Stomach (tissue), 9 donors: ENCODE measurements around the gene SCARB1. TPM values are rescaled to one million over a fixed set of nuclear protein-coding genes. Genes with fewer than 3 reads are reported as not detected.

Experiments
- DNase-seq, 2 donors: peaks; one replicate each; pipeline versions ENCODE4 v3.0.0 to v3.0.0-alpha.2; 2013 to 2019
- H3K27ac ChIP-seq, 5 donors: fragments of 200-600 bp in 4 of 5; sonication (generic) in 4 of 5; one replicate each; pipeline ENCODE4 v1.5.1; 2013 to 2019; ENCODE audit warnings: mild to moderate bottlenecking in 1 of 5, moderate library complexity in 1 of 5
- H3K27me3 ChIP-seq, 3 donors: fragments of 200-600 bp; sonication (generic); one replicate each; pipeline ENCODE4 v1.5.1; 2017 to 2019; ENCODE audit warnings: mixed run types in 1 of 3
- H3K36me3 ChIP-seq, 4 donors: fragments of 200-600 bp; sonication (generic); 1 replicate in 3 of 4; 2 replicates in 1 of 4; pipeline ENCODE4 v1.5.1; 2016 to 2019
- H3K4me1 ChIP-seq, 4 donors: fragments of 200-600 bp; sonication (generic); one replicate each; pipeline ENCODE4 v1.5.1; 2016 to 2019
- H3K4me3 ChIP-seq, 4 donors: fragments of 200-600 bp; sonication (generic) in 3 of 4; one replicate each; pipeline ENCODE4 v1.5.1; 2016 to 2019; ENCODE audit warnings: mild to moderate bottlenecking in 1 of 4
- H3K9me3 ChIP-seq, 4 donors: fragments of 200-600 bp; sonication (generic); one replicate each; pipeline ENCODE4 v1.5.1; 2016 to 2019
- EP300 ChIP-seq: sonication (generic); formaldehyde crosslinking; IDR thresholded peaks from one replicate; pipeline ENCODE4 v1.6.1; 2017; ENCODE audit warnings: antibody characterized with exemption
- POLR2A ChIP-seq, 4 donors: fragments of 450-650 bp; IDR thresholded peaks; one replicate each; pipeline ENCODE4 v1.6.1; 2016; ENCODE audit warnings: antibody characterized with exemption in 4 of 4, control low read depth in 2 of 4, mild to moderate bottlenecking in 1 of 4, moderate library complexity in 1 of 4
- POLR2AphosphoS5 ChIP-seq, 3 donors: sonication (generic); formaldehyde crosslinking; IDR thresholded peaks; one replicate each; pipeline ENCODE4 v1.6.1; 2016; ENCODE audit warnings: antibody characterized with exemption in 3 of 3
- WGBS, 5 donors: extraction: QIAGEN DNeasy Blood & Tissue Kit in 3 of 5; methylation state at CpG; one replicate each; pipeline versions ENCODE4 v1.1.5 to v1.1.7; 2013 to 2018; 5-methylcytosine and 5-hydroxymethylcytosine counted together
- intact Hi-C: fragments of 100-400 bp; cut with DNase I; formaldehyde crosslinking; loops from one replicate; pipeline ENCODE4 v1.15.1; 2023; ENCODE audit warnings: low total_unique reads
- polyA plus RNA-seq, 3 donors: library from polyadenylated mRNA; stranded (reverse); fragments of 200-250 nt; gene quantifications; one replicate each; pipeline ENCODE4 v1.2.3, GENCODE V29; 2013
- total RNA-seq, 5 donors: library from RNA; depleted of rRNA; stranded (reverse); fragments of >200 nt; gene quantifications; one replicate each; pipeline versions ENCODE4 v1.1.0 to v1.2.3, GENCODE V29; 2014 to 2016
- TF ChIP-seq, protein P1 (sequence below), 7 experiments: fragments of 450-650 bp in 4 of 7; fragments of 200-600 bp in 3 of 7; sonication (generic) in 3 of 7; IDR thresholded peaks; one replicate each; pipeline ENCODE4 v1.5.1; 2016 to 2019; ENCODE audit warnings: antibody characterized with exemption in 7 of 7, control low read depth in 2 of 7, mild to moderate bottlenecking in 1 of 7
- donor health status: healthy with polysubstance abuse.
- donor health status: Bipolar disorder and iron deficiency.
- donor health status: healthy.

The SCARB1 gene
- total and polyA plus RNA-seq, 8 donors = 2.9 to 63.7 (median 8.8) TPM

DNA sequence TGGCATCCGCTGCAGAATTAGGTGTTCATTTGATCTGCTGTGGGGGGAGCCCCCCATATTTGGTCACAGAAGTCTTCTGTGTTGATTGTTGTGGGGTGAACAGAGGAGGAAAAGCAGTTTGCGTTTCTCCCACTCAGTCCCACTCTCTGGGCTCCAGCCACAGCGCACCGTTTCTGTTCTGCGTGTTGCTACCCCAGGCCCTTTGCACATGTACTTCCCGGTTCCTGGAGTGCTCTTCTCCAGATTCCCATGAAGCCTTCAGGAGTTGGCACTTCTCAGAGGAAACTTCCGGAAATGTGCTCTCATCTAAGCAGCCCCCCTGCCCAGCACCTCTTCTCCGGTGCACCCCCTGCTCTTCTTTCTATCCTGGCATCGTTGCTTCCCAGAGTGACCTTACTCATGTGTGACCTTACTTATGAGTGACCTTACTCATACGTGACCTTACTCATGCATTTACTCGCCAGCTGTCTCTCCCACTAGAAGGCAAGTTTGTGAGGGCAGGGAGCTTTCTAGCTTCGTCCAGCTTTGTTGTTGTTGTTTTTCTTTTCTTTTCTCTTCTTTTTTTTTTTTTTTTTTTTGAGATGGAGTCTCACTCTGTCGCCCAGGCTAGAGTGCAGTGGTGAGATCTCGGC lies 93.7 kb downstream of the SCARB1 start:
- no peak overlapping the region for H3K27ac ChIP-seq
- 83 to 91% (median 86%) methylated on average over 14 of the region's 14 CpGs for WGBS, 5 donors
- no peak for DNase-seq
- H3K4me1 ChIP-seq = peaks cover 17 to 55% (median 35%) of the 10 kb centered on the region in 4 donors
- H3K4me3 ChIP-seq = no peak overlapping the region
- H3K36me3 ChIP-seq = no peaks in the 10 kb centered on the region
- peaks cover 0 to 6% (median 0%) of the 10 kb centered on the region in 3 donors for H3K27me3 ChIP-seq
- intact Hi-C loops = loop anchor here (5.0 to 10.0 kb wide), 3 partner anchors 105 to 733 kb away; no protein-coding TSS in a partner anchor
- peaks cover 0 to 5% (median under 1%) of the 10 kb centered on the region in 4 donors for H3K9me3 ChIP-seq
- TF ChIP-seq EP300 (no peak), POLR2A (IDR thresholded peaks at IDR 0.05) (no peak), POLR2AphosphoS5 (IDR thresholded peaks at IDR 0.05) (no peak)
- TF ChIP-seq, protein P1, sequence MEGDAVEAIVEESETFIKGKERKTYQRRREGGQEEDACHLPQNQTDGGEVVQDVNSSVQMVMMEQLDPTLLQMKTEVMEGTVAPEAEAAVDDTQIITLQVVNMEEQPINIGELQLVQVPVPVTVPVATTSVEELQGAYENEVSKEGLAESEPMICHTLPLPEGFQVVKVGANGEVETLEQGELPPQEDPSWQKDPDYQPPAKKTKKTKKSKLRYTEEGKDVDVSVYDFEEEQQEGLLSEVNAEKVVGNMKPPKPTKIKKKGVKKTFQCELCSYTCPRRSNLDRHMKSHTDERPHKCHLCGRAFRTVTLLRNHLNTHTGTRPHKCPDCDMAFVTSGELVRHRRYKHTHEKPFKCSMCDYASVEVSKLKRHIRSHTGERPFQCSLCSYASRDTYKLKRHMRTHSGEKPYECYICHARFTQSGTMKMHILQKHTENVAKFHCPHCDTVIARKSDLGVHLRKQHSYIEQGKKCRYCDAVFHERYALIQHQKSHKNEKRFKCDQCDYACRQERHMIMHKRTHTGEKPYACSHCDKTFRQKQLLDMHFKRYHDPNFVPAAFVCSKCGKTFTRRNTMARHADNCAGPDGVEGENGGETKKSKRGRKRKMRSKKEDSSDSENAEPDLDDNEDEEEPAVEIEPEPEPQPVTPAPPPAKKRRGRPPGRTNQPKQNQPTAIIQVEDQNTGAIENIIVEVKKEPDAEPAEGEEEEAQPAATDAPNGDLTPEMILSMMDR (IDR thresholded peaks at IDR 0.05) = no peak

DNA sequence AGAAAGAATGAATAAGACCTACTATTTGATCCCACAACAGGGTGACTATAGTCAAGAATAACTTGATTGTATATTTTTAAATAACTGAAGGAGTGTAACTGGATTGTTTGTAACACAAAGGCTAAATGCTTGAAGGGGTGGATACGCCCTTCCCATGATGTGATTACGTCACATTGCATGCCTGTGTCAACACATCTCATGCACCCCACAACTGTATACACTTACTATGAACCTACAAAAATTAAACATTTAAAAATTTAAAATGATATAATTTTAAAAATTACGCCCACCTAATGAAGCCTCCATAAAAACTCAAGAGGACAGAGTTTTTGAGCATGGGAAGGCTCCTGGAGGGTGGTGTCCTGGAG lies 94.5 kb downstream of the SCARB1 start:
- intact Hi-C loops = loop anchor here (10.0 kb wide), 1 partner anchor 104 kb away; no protein-coding TSS in a partner anchor
- H3K9me3 ChIP-seq = peaks cover 0 to 14% (median 4%) of the 10 kb centered on the region in 4 donors
- TF ChIP-seq POLR2A (IDR thresholded peaks at IDR 0.05) (no peak), POLR2AphosphoS5 (IDR thresholded peaks at IDR 0.05) (no peak), EP300 (no peak)
- TF ChIP-seq, protein P1 (IDR thresholded peaks at IDR 0.05) = no peak
- no peak overlapping the region for H3K4me3 ChIP-seq
- H3K27ac ChIP-seq = no peak overlapping the region
- 70 to 79% (median 75%) methylated on average over 3 of the region's 3 CpGs for WGBS, 5 donors
- H3K4me1 ChIP-seq = peaks cover 17 to 48% (median 33%) of the 10 kb centered on the region in 4 donors
- H3K27me3 ChIP-seq = peaks cover 0 to 6% (median 0%) of the 10 kb centered on the region in 3 donors
- no peaks in the 10 kb centered on the region for H3K36me3 ChIP-seq
- peak in 1 of 2 donors; percentile 51 for DNase-seq

DNA sequence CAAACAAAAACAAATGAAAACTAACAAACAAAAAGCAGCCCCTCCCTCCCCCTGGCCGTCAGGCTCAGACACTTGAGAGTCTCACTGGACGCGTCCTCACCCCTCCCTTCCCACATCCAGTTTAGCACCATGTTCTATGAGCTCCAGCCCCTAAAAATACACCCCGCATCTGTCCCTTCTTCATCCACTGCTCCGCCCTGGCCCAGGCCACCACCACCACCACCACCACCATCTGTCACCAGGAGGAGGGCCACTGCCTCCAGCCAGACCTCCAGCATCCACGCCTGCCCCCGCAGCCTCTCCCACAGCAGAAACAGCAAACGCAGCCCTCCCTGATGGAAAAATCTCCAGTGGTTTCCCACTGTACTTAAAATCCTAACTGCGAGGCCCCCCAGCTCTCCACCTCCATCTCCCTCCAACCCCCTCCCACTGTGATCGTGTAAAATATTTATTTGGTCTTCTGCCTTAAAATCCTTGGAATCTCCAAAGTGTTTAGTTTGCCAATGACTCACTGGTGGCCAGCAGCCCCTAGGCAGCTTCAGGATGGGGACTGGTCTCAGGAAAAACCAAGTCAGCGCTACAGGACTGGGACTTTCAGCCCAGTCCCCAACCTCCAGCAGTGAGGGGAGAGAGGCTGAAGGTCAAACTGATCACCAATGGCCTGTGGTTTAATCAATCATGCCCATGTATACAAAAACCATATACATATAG lies 95.1 kb downstream of the SCARB1 start:
- intact Hi-C loops = loop anchor here (10.0 kb wide), 1 partner anchor 104 kb away; no protein-coding TSS in a partner anchor
- 70 to 81% (median 76%) methylated on average over 10 to 11 of the region's 11 CpGs for whole genome bisulfite sequencing, 5 donors

More for the DNA sequence above, 95.1 kb downstream of the SCARB1 start:
- Histone ChIP-seq H3K4me1 (peaks cover 17 to 44% (median 31%) of the 10 kb centered on the region in 4 donors), H3K4me3 (no peak overlapping the region), H3K27me3 (peaks cover 0 to 6% (median 0%) of the 10 kb centered on the region in 3 donors), H3K9me3 (peaks cover 0 to 15% (median 4%) of the 10 kb centered on the region in 4 donors), H3K36me3 (no peaks in the 10 kb centered on the region), H3K27ac (no peak overlapping the region)
- no peak for TF ChIP-seq POLR2AphosphoS5 (IDR thresholded peaks at IDR 0.05)
- TF ChIP-seq, protein P1 (IDR thresholded peaks at IDR 0.05) = no peak
- no peak for TF ChIP-seq EP300
- TF ChIP-seq POLR2A (IDR thresholded peaks at IDR 0.05) = no peak
- no peak for DNase-seq
